HG02798 (cell line): Measurements from ENCODE around the gene FKRP.
A peak's percentile ranks its signal among the peaks of the same experiment; 100 is the strongest.
"Not testable (repeated sequence)": the region's sequence is repeated elsewhere in the genome, so short reads cannot be mapped to it uniquely, and the experiment has no call there.

Experiments
- ATAC-seq: cut with Tn5 transposase; IDR thresholded peaks from one replicate; pipeline ENCODE4 v1.9.1; 2021; ENCODE audit warnings: mild to moderate bottlenecking; ENCODE audit not compliant: unreplicated experiment, poor library complexity

Gene FKRP

GRCh38 chr19:46745521-46746280 lies at the start of gene FKRP:
FKRP (plus strand) TSS chr19:46746057; CDS start chr19:46755451, 9,394 bp downstream.
- ATAC-seq: peak; percentile 38

GRCh38 chr19:46696866-46697203 lies 49.0 kb upstream of the FKRP start:
- ATAC-seq: no peak

- no peak for ATAC-seq
Measured at GRCh38 chr19:46697204-46697960, 48.5 kb upstream of the FKRP start.

GRCh38 chr19:46698395-46699321 lies 47.2 kb upstream of the FKRP start:
- no peak for ATAC-seq

- no peak for ATAC-seq
Measured at GRCh38 chr19:46700704-46701103, 45.2 kb upstream of the FKRP start.

GRCh38 chr19:46704379-46705076 lies 41.3 kb upstream of the FKRP start:
- ATAC-seq: no peak

GRCh38 chr19:46710687-46711086 lies 35.2 kb upstream of the FKRP start:
- ATAC-seq: no peak

- not testable (repeated sequence) for ATAC-seq
Measured at GRCh38 chr19:46712768-46713338, 33.0 kb upstream of the FKRP start.

- no peak for ATAC-seq
Measured at GRCh38 chr19:46713781-46714443, 31.9 kb upstream of the FKRP start.

GRCh38 chr19:46714444-46715106 lies 31.3 kb upstream of the FKRP start:
- no peak for ATAC-seq

GRCh38 chr19:46715620-46715974 lies 30.3 kb upstream of the FKRP start:
- ATAC-seq: no peak

GRCh38 chr19:46715975-46716671 lies 29.7 kb upstream of the FKRP start:
- ATAC-seq: no peak

- ATAC-seq: no peak
Measured at GRCh38 chr19:46716672-46717033, 29.2 kb upstream of the FKRP start.

GRCh38 chr19:46717034-46717715 lies 28.7 kb upstream of the FKRP start, which contains the start of gene PRKD2:
PRKD2 (minus strand) TSS chr19:46717114; CDS start chr19:46716370, 744 bp downstream.
- peak; percentile 59 for ATAC-seq

- ATAC-seq: peak; percentile 0
Measured at GRCh38 chr19:46717716-46718143, 28.1 kb upstream of the FKRP start.

GRCh38 chr19:46718157-46718933 lies 27.5 kb upstream of the FKRP start:
- ATAC-seq: peak; percentile 22
